DOHH2 (cell line): ENCODE results near the gene NUMB.
A peak's percentile ranks its signal among the peaks of the same experiment; 100 is the strongest.

ENCODE experiments used
- H3F3A ChIP-seq: fragments of 200-600 bp; sonication (generic), shearing (Covaris generic); 2 replicates; pipeline ENCODE4 v1.6.0; 2016; ENCODE audit warnings: antibody characterized with exemption, mild to moderate bottlenecking; ENCODE audit not compliant: control insufficient read depth, insufficient read depth
- H3K27ac ChIP-seq: fragments of 200-600 bp; sonication (generic); 2 replicates; pipeline ENCODE4 v1.5.1; 2014; ENCODE audit warnings: low read depth, mild to moderate bottlenecking, low read length, moderate library complexity
- H3K27me3 ChIP-seq: fragments of 200-600 bp; sonication (generic); 2 replicates; pipeline ENCODE4 v1.6.1; 2014; ENCODE audit warnings: mild to moderate bottlenecking, low read length, mixed read lengths; ENCODE audit not compliant: control insufficient read depth
- H3K36me3 ChIP-seq: fragments of 200-600 bp; sonication (generic); 2 replicates; pipeline ENCODE4 v1.6.1; 2014; ENCODE audit warnings: mild to moderate bottlenecking, low read length, moderate library complexity, mixed read lengths; ENCODE audit not compliant: control insufficient read depth
- H3K4me1 ChIP-seq: fragments of 200-600 bp; sonication (generic); 2 replicates; pipeline ENCODE4 v1.6.1; 2014; ENCODE audit warnings: mild to moderate bottlenecking, low read length, mixed read lengths; ENCODE audit not compliant: control insufficient read depth
- H3K4me2 ChIP-seq: fragments of 200-600 bp; sonication (generic); 2 replicates; pipeline ENCODE4 v1.6.0; 2014; ENCODE audit warnings: mild to moderate bottlenecking, low read length, moderate library complexity
- H3K4me3 ChIP-seq: fragments of 200-600 bp; sonication (generic); 2 replicates; pipeline ENCODE4 v1.5.1; 2014; ENCODE audit warnings: mild to moderate bottlenecking, low read length, mixed read lengths
- H3K79me2 ChIP-seq: fragments of 200-600 bp; sonication (generic); 2 replicates; pipeline ENCODE4 v1.6.1; 2014; ENCODE audit warnings: mild to moderate bottlenecking, low read length, mixed read lengths; ENCODE audit not compliant: control insufficient read depth
- H3K9me2 ChIP-seq: fragments of 200-600 bp; sonication (generic); replicated peaks from 2 replicates; pipeline ENCODE4 v1.6.1; 2014; ENCODE audit warnings: mild to moderate bottlenecking, low read length, mixed read lengths; ENCODE audit not compliant: control insufficient read depth
- H3K9me3 ChIP-seq: fragments of 200-600 bp; sonication (generic); 2 replicates; pipeline ENCODE4 v1.6.1; 2014; ENCODE audit warnings: antibody characterized with exemption, low read length, mixed read lengths; ENCODE audit not compliant: control insufficient read depth, insufficient read depth
- H4K20me1 ChIP-seq: fragments of 200-600 bp; sonication (generic); 2 replicates; pipeline ENCODE4 v1.6.0; 2014; ENCODE audit warnings: low read depth, mild to moderate bottlenecking, antibody characterized with exemption, low read length, moderate library complexity; ENCODE audit not compliant: control insufficient read depth, insufficient read depth
- CTCF ChIP-seq: fragments of 200-600 bp; sonication (generic); IDR thresholded peaks from one replicate; pipeline ENCODE4 v1.5.1; 2014; ENCODE audit warnings: antibody characterized with exemption, mild to moderate bottlenecking, low read depth, low read length; ENCODE audit not compliant: poor library complexity, severe bottlenecking
- EZH2phosphoT487 ChIP-seq: fragments of 200-600 bp; sonication (generic); IDR thresholded peaks from 2 replicates; pipeline ENCODE4 v1.6.1; 2017; ENCODE audit warnings: borderline replicate concordance, mild to moderate bottlenecking, antibody characterized with exemption, low read length, moderate library complexity, mixed read lengths

NUMB gene

GRCh38 chr14:73458183-73458976, at the start of gene NUMB:
NUMB (minus strand) TSS chr14:73458546; CDS start chr14:73355751, 102,795 bp downstream.
- Histone ChIP-seq H4K20me1 (no peaks in the 10 kb centered on the region), H3F3A (peaks cover 29% of the 10 kb centered on the region), H3K4me3 (peak within 1 kb of the TSS; percentile 91), H3K9me3 (no peaks in the 10 kb centered on the region), H3K27ac (peak within 1 kb of the TSS; percentile 76), H3K4me2 (peak within 1 kb of the TSS; percentile 88), H3K9me2 (no peaks in the 10 kb centered on the region), H3K79me2 (peaks cover 50% of the 10 kb centered on the region), H3K36me3 (peaks cover 9% of the 10 kb centered on the region; the same call in 1 of the 2 replicates), H3K27me3 (no peaks in the 10 kb centered on the region), H3K4me1 (peaks cover 81% of the 10 kb centered on the region)
- no peak for TF ChIP-seq CTCF
- no peak for TF ChIP-seq EZH2phosphoT487

- Histone ChIP-seq H3K9me3 (no peaks in the 10 kb centered on the region), H3K79me2 (no peaks in the 10 kb centered on the region), H3K9me2 (no peaks in the 10 kb centered on the region), H3K27me3 (no peaks in the 10 kb centered on the region), H3K4me3 (no peak overlapping the region), H4K20me1 (no peaks in the 10 kb centered on the region; the same call in 1 of the 2 replicates), H3K27ac (no peak overlapping the region), H3K4me1 (peaks cover 3% of the 10 kb centered on the region), H3F3A (peaks cover 4% of the 10 kb centered on the region; the same call in 1 of the 2 replicates), H3K36me3 (no peaks in the 10 kb centered on the region), H3K4me2 (no peak overlapping the region)
- TF ChIP-seq CTCF (no peak), EZH2phosphoT487 (no peak)
These were observed 45.3 kb upstream of the NUMB start for GRCh38 chr14:73503648-73504047.

- Histone ChIP-seq H3K36me3 (0 out of 2 replicates have a peak, but pooled peaks cover 3% of the 10 kb centered on the region), H3K4me1 (peaks cover 3% of the 10 kb centered on the region), H3K4me3 (no peak overlapping the region), H4K20me1 (no peaks in the 10 kb centered on the region; the same call in 1 of the 2 replicates), H3K27ac (no peak overlapping the region), H3F3A (peaks cover 4% of the 10 kb centered on the region; the same call in 1 of the 2 replicates), H3K9me3 (no peaks in the 10 kb centered on the region), H3K4me2 (no peak overlapping the region), H3K79me2 (no peaks in the 10 kb centered on the region), H3K9me2 (no peaks in the 10 kb centered on the region), H3K27me3 (no peaks in the 10 kb centered on the region)
- TF ChIP-seq EZH2phosphoT487 (no peak), CTCF (no peak)
These were observed 43.8 kb upstream of the NUMB start for GRCh38 chr14:73502017-73502619.
